Neural progenitor cell (in vitro differentiated cells): ENCODE data around the gene BTBD9. TPM values are rescaled to one million over a fixed set of nuclear protein-coding genes. Genes with fewer than 3 reads are reported as not detected.

ENCODE experiments used
- DNase-seq: peaks from one replicate; pipeline ENCODE4 v3.0.0-alpha.2; 2016; ENCODE audit warnings: low spot score
- H2AFZ ChIP-seq: fragments of 200-600 bp; sonication (generic); replicated peaks from 2 replicates; pipeline ENCODE4 v1.6.1; 2016; ENCODE audit warnings: antibody characterized with exemption
- H3F3A ChIP-seq: fragments of 200-600 bp; sonication (generic); 2 replicates; pipeline ENCODE4 v1.6.1; 2016; ENCODE audit warnings: antibody characterized with exemption, low read depth
- H3K27ac ChIP-seq: fragments of 200-600 bp; sonication (generic); 2 replicates; pipeline ENCODE4 v1.5.1; 2016; ENCODE audit warnings: mild to moderate bottlenecking
- H3K27me3 ChIP-seq: fragments of 200-600 bp; sonication (generic); 2 replicates; pipeline ENCODE4 v1.6.1; 2016; ENCODE audit warnings: mild to moderate bottlenecking, moderate library complexity
- H3K36me3 ChIP-seq: fragments of 200-600 bp; sonication (generic); 2 replicates; pipeline ENCODE4 v1.5.1; 2016
- H3K4me1 ChIP-seq: fragments of 200-600 bp; sonication (generic); 2 replicates; pipeline ENCODE4 v1.6.1; 2016; ENCODE audit warnings: mixed run types
- H3K4me2 ChIP-seq: fragments of 200-600 bp; sonication (generic); 2 replicates; pipeline ENCODE4 v1.6.1; 2016
- H3K4me3 ChIP-seq: fragments of 200-600 bp; sonication (generic); 2 replicates; pipeline ENCODE4 v1.5.1; 2016
- H3K79me2 ChIP-seq: fragments of 200-600 bp; sonication (generic); 2 replicates; pipeline ENCODE4 v1.6.1; 2016; ENCODE audit warnings: low read depth
- H3K9ac ChIP-seq: fragments of 200-600 bp; sonication (generic); 2 replicates; pipeline ENCODE4 v1.6.1; 2016
- H3K9me3 ChIP-seq: fragments of 200-600 bp; sonication (generic); 2 replicates; pipeline ENCODE4 v1.5.1; 2016; ENCODE audit warnings: low read depth
- H4K20me1 ChIP-seq: fragments of 200-600 bp; sonication (generic); 2 replicates; pipeline ENCODE4 v1.6.1; 2016; ENCODE audit warnings: low read depth
- H3K27ac Mint-ChIP-seq: 3 replicates; pipeline ENCODE4 v1.8.0; 2021; ENCODE audit warnings: mixed read lengths
- H3K27me3 Mint-ChIP-seq: 2 replicates; pipeline ENCODE4 v1.8.0; 2022; ENCODE audit warnings: low read depth, mild to moderate bottlenecking, inconsistent platforms, moderate library complexity, mixed read lengths; ENCODE audit not compliant: insufficient read depth
- H3K36me3 Mint-ChIP-seq: 3 replicates; pipeline ENCODE4 v1.8.0; 2021; ENCODE audit warnings: mixed read lengths
- H3K4me1 Mint-ChIP-seq: 3 replicates; pipeline ENCODE4 v1.8.0; 2021; ENCODE audit warnings: mixed read lengths
- H3K4me3 Mint-ChIP-seq: 3 replicates; pipeline ENCODE4 v1.8.0; 2021; ENCODE audit warnings: mild to moderate bottlenecking, moderate library complexity, mixed read lengths
- H3K9me3 Mint-ChIP-seq: 3 replicates; pipeline ENCODE4 v1.8.0; 2020; ENCODE audit warnings: mixed read lengths
- EZH2 ChIP-seq: fragments of 200-600 bp; sonication (generic); IDR thresholded peaks from 2 replicates; pipeline ENCODE4 v1.6.1; 2017; ENCODE audit warnings: antibody characterized with exemption, mild to moderate bottlenecking, moderate library complexity
- EZH2phosphoT487 ChIP-seq: fragments of 200-600 bp; sonication (generic); IDR thresholded peaks from 2 replicates; pipeline ENCODE4 v1.6.1; 2017; ENCODE audit warnings: antibody characterized with exemption
- total RNA-seq: library from RNA; depleted of rRNA; stranded (reverse); fragments of >200 nt; gene quantifications from 2 replicates; pipeline ENCODE4 v1.2.3, GENCODE V29; 2015; ENCODE audit warnings: low replicate concordance
- TF ChIP-seq, protein P1 (sequence below): fragments of 200-600 bp; sonication (generic); IDR thresholded peaks from 2 replicates; pipeline ENCODE4 v1.5.1; 2017; ENCODE audit warnings: antibody characterized with exemption, mild to moderate bottlenecking

Gene BTBD9
- total RNA-seq, 1 donor from 2014 or later, result 16.9 TPM

DNA sequence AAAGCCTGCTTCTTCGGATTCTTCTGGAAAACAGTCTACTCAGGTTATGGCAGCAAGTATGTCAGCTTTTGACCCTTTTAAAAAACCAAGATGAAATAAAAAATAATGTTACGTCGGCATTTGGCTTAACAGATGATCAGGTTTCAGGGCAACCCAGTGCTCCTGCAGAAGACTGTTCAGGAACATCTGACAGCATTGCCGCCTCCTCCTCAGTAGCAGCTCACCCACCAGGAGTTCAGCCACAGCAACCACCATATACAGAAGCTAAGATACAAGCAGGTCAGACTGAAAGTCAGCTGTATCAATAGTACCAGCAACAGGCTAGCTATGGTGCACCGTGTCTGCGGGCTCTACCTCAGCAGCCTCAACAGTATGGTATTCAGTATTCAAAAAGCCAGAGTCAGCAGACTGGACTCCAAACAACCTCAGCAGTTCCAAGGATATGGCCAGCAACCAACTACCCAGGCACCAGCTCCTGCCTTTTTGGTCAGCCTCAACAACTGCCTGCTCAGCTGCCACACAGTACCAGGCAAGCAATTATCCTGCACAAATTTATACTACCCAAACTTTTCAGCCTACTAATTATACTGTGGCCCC, 51.9 kb downstream of the BTBD9 start:
- H3K9me3 ChIP-seq, result no peaks in the 10 kb centered on the region
- Mint-ChIP-seq H3K9me3 (no peaks in the 10 kb centered on the region), H3K4me3 (no peak overlapping the region), H3K27ac (no peak overlapping the region), H3K27me3 (no peaks in the 10 kb centered on the region), H3K36me3 (peaks cover 8% of the 10 kb centered on the region), H3K4me1 (no peaks in the 10 kb centered on the region)
- no peaks in the 10 kb centered on the region for H4K20me1 ChIP-seq
- no peak for DNase-seq
- H3K27ac ChIP-seq, result no peak overlapping the region
- H3K79me2 ChIP-seq, result no peaks in the 10 kb centered on the region
- no peak overlapping the region for H3K4me2 ChIP-seq
- H3K36me3 ChIP-seq, result no peaks in the 10 kb centered on the region
- H3K4me1 ChIP-seq, result no peaks in the 10 kb centered on the region
- no peaks in the 10 kb centered on the region for H3F3A ChIP-seq
- no peak overlapping the region for H3K9ac ChIP-seq
- no peaks in the 10 kb centered on the region for H3K27me3 ChIP-seq
- TF ChIP-seq, protein P1, sequence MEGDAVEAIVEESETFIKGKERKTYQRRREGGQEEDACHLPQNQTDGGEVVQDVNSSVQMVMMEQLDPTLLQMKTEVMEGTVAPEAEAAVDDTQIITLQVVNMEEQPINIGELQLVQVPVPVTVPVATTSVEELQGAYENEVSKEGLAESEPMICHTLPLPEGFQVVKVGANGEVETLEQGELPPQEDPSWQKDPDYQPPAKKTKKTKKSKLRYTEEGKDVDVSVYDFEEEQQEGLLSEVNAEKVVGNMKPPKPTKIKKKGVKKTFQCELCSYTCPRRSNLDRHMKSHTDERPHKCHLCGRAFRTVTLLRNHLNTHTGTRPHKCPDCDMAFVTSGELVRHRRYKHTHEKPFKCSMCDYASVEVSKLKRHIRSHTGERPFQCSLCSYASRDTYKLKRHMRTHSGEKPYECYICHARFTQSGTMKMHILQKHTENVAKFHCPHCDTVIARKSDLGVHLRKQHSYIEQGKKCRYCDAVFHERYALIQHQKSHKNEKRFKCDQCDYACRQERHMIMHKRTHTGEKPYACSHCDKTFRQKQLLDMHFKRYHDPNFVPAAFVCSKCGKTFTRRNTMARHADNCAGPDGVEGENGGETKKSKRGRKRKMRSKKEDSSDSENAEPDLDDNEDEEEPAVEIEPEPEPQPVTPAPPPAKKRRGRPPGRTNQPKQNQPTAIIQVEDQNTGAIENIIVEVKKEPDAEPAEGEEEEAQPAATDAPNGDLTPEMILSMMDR, result no peak
- TF ChIP-seq EZH2phosphoT487, result no peak
- TF ChIP-seq EZH2, result no peak
- H3K4me3 ChIP-seq, result no peak overlapping the region
- H2AFZ ChIP-seq, result no peak overlapping the region

DNA sequence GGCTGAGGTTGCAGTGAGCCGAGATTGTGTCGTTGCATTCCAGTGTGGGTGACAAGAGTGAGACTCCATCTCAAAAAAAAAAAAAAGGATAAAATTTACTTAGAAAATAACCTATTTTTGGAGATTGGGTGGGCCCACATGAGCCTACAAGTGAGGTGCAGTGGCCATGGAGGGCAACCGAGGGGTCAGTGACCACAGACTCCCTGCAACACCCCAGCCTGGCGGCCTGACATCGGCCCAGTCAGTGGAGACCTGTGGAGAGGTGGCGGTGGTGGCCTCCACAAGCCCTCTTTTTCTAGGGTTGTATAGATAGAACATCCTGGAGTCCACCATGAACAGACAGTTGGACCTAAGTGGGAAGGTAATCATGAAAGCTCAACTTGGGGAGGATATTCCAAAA, 52.7 kb downstream of the BTBD9 start:
- Mint-ChIP-seq H3K27me3 (no peaks in the 10 kb centered on the region), H3K4me1 (no peaks in the 10 kb centered on the region), H3K4me3 (no peak overlapping the region), H3K9me3 (no peaks in the 10 kb centered on the region), H3K27ac (no peak overlapping the region), H3K36me3 (peaks cover 3% of the 10 kb centered on the region)
- TF ChIP-seq, protein P1, result no peak
- TF ChIP-seq EZH2, result no peak
- no peak for TF ChIP-seq EZH2phosphoT487
- H3K4me3 ChIP-seq, result no peak overlapping the region
- no peaks in the 10 kb centered on the region for H3F3A ChIP-seq
- no peaks in the 10 kb centered on the region for H4K20me1 ChIP-seq
- H3K9me3 ChIP-seq, result no peaks in the 10 kb centered on the region
- H2AFZ ChIP-seq, result no peak overlapping the region
- no peaks in the 10 kb centered on the region for H3K4me1 ChIP-seq
- H3K4me2 ChIP-seq, result no peak overlapping the region
- no peak for DNase-seq
- H3K9ac ChIP-seq, result no peak overlapping the region
- H3K36me3 ChIP-seq, result no peaks in the 10 kb centered on the region
- H3K79me2 ChIP-seq, result no peaks in the 10 kb centered on the region
- no peaks in the 10 kb centered on the region for H3K27me3 ChIP-seq
- no peak overlapping the region for H3K27ac ChIP-seq

DNA sequence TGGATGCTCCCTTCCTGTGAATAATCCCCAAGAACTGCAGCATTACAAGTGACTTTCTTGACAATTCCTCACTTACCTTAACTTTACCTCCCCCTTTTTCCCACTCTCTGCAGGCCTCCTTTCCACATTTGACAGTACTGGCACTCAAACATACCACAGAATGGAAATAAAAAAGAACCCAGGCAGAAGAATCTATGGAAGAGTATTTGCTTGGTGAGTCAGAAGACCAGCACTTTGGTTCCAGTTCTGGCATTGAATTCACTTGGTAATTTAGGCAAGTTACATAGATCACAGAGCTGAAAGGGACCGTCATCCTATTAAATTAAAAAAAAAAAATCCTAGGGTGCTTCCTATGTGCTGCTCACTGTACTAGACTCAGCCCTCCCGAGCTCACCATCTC, 55.0 kb downstream of the BTBD9 start:
- no peak for DNase-seq
- Mint-ChIP-seq H3K27ac (no peak overlapping the region), H3K36me3 (peaks cover 2% of the 10 kb centered on the region), H3K9me3 (no peaks in the 10 kb centered on the region), H3K4me3 (no peak overlapping the region), H3K4me1 (no peaks in the 10 kb centered on the region), H3K27me3 (no peaks in the 10 kb centered on the region)
- TF ChIP-seq EZH2, result no peak
- TF ChIP-seq EZH2phosphoT487, result no peak
- TF ChIP-seq, protein P1, result no peak
- Histone ChIP-seq H3K27me3 (no peaks in the 10 kb centered on the region), H4K20me1 (no peaks in the 10 kb centered on the region), H3K4me3 (no peak overlapping the region), H3K4me1 (no peaks in the 10 kb centered on the region), H3K9me3 (no peaks in the 10 kb centered on the region), H3K79me2 (no peaks in the 10 kb centered on the region), H3K36me3 (no peaks in the 10 kb centered on the region), H3F3A (no peaks in the 10 kb centered on the region), H3K4me2 (no peak overlapping the region), H2AFZ (no peak overlapping the region), H3K27ac (no peak overlapping the region), H3K9ac (no peak overlapping the region)
